GM23248 (cell line): ENCODE measurements around the gene P2RY2.

Source experiments
- EZH2 ChIP-seq: fragments of 200-600 bp; sonication (generic); IDR thresholded peaks from 2 replicates; pipeline ENCODE4 v1.6.1; 2018; ENCODE audit warnings: antibody characterized with exemption, mild to moderate bottlenecking; ENCODE audit not compliant: insufficient read depth, poor library complexity, severe bottlenecking
- EZH2phosphoT487 ChIP-seq: fragments of 200-600 bp; sonication (generic); IDR thresholded peaks from 2 replicates; pipeline ENCODE4 v1.6.1; 2018; ENCODE audit warnings: antibody characterized with exemption, moderate library complexity, mild to moderate bottlenecking, low read depth; ENCODE audit not compliant: insufficient read depth

DNA sequence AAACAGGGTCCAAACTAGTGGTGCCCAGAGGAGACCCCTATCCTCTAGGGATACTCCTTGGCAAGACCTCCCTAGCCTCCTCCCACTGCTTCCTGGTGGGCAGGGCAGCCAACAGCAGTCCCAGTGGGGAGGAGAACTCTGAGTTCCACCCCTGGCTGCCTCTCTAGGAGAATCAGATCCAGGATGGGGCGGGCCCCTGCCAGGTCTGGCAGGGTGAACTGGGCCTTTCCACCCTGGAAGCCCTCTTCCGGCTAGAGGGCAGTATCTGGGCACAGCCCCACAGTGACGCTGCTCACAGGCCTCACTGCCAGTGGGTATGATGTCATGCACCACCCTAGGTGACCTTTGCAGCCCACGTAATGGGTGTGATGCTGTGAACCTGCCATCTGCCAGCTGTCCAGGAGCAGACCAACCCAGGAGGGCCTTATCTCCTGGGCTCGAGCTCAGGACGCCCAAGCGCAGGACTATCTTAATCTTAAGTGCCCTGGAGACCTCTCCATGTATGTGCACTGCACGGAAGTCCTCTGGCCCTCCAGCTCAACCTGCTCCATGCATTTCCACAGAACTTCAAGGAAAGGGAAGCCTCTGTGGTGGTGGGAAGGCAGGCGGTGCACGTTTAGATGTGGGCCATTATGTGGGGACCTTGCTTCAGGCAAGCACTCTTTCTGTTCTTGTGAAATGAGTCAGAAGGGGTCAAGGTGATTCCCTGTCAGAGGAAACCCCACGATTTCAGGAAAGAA lies 44.2 kb upstream of the P2RY2 start:
- TF ChIP-seq EZH2 (no peak), EZH2phosphoT487 (no peak)
